GM06990 (cell line): ENCODE measurements around the gene ARRDC1.

Experiments
- DNase-seq: peaks from one replicate; pipeline ENCODE4 v3.0.0-alpha.2; 2011; ENCODE audit not compliant: insufficient read length; ENCODE audit errors: extremely low read depth
- H3K27me3 ChIP-seq: replicated peaks from 2 replicates; pipeline ENCODE4 v1.6.0; 2011; ENCODE audit warnings: low read length; ENCODE audit not compliant: control insufficient read depth, insufficient read depth
- H3K36me3 ChIP-seq: 2 replicates; pipeline ENCODE4 v1.5.1; 2011; ENCODE audit warnings: low read length; ENCODE audit not compliant: control insufficient read depth, insufficient read depth
- H3K4me3 ChIP-seq: replicated peaks from 2 replicates; pipeline ENCODE4 v1.5.1; 2011; ENCODE audit warnings: low read depth, mild to moderate bottlenecking, control low read depth, low read length
- CTCF ChIP-seq: IDR thresholded peaks from 2 replicates; pipeline ENCODE4 v1.5.1; 2011; ENCODE audit warnings: low read length, control low read depth, mild to moderate bottlenecking, inconsistent platforms; ENCODE audit not compliant: insufficient read depth, poor library complexity, severe bottlenecking

Gene ARRDC1

GRCh38 chr9:137606734-137607138, 1.2 kb downstream of the ARRDC1 start:
- Histone ChIP-seq H3K4me3 (peak overlapping the region; percentile 74), H3K36me3 (no peaks in the 10 kb centered on the region), H3K27me3 (no peaks in the 10 kb centered on the region)
- no peak for DNase-seq
- TF ChIP-seq CTCF: no peak

- Histone ChIP-seq H3K36me3 (no peaks in the 10 kb centered on the region), H3K27me3 (no peaks in the 10 kb centered on the region), H3K4me3 (no peak overlapping the region; the same call in 1 of the 2 replicates)
- TF ChIP-seq CTCF: no peak
- no peak for DNase-seq
Observed at GRCh38 chr9:137607141-137607857, 1.8 kb downstream of the ARRDC1 start.

GRCh38 chr9:137610944-137611343, 5.5 kb downstream of the ARRDC1 start:
- no peak overlapping the region for H3K4me3 ChIP-seq
- no peak for DNase-seq
- no peak for TF ChIP-seq CTCF
- no peaks in the 10 kb centered on the region for H3K27me3 ChIP-seq
- peaks cover 23% of the 10 kb centered on the region for H3K36me3 ChIP-seq

- no peak for DNase-seq
- no peak for TF ChIP-seq CTCF
Observed at GRCh38 chr9:137611623-137612609, 6.4 kb downstream of the ARRDC1 start.

GRCh38 chr9:137612741-137613142, 7.3 kb downstream of the ARRDC1 start:
- no peak for DNase-seq
- H3K4me3 ChIP-seq: no peak overlapping the region
- TF ChIP-seq CTCF: no peak
- H3K27me3 ChIP-seq: no peaks in the 10 kb centered on the region
- H3K36me3 ChIP-seq: peaks cover 29% of the 10 kb centered on the region

More at GRCh38 chr9:137611623-137612609, 6.4 kb downstream of the ARRDC1 start:
- no peak overlapping the region for H3K4me3 ChIP-seq
- H3K27me3 ChIP-seq: no peaks in the 10 kb centered on the region
- peaks cover 29% of the 10 kb centered on the region for H3K36me3 ChIP-seq
